RWPE1 (cell line): ENCODE data around the gene PAK6.
A peak's percentile ranks its signal among the peaks of the same experiment; 100 is the strongest.

Experiments used
- CTCF ChIA-PET: fragments of 350-600 bp; sonication (Branson Sonifier 250); formaldehyde crosslinking; extraction: SDS; loops from one replicate; lab custom pipeline; 2021; lab: Yijun Ruan, JAX
- POLR2A ChIA-PET: fragments of 400-600 bp; formaldehyde crosslinking; extraction: SDS; loops from one replicate; lab custom pipeline; 2020; ENCODE audit warnings: antibody characterized with exemption; ENCODE audit not compliant: low non-redundant PET; lab: Yijun Ruan, JAX
- DNase-seq: peaks from one replicate; pipeline ENCODE4 v3.0.0; 2012; ENCODE audit warnings: low spot score
- H3K27ac ChIP-seq: fragments of 450-650 bp; 2 replicates; pipeline ENCODE4 v1.5.1; 2017
- TF ChIP-seq, protein P1 (sequence below): fragments of 450-650 bp; conservative IDR thresholded peaks from 2 replicates; pipeline ENCODE4 v1.5.1; 2017; ENCODE audit warnings: low read depth, mild to moderate bottlenecking

Gene PAK6

DNA sequence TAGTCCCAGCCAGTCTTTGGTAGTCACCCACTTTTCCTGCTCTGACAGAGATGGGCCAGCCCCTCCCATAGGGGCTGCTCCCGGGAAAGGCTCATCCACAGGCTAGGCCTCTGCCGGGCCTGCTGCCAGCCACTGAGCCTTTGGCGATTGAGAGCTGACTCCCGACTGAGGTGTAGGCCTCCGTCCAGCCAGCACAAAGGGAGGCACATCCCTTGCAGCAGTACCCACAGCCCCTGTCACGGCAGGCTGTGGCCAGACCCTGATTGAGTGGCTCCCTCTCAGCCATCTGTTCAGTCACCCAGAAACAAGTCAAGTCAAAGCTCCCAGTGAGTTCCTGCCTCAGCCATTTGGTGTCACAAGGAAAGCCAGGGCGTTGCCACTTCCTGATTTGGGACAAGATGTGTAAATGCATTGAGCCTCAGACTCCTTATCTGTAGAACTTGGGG lies 6.2 kb upstream of the PAK6 start:
- ChIA-PET POLR2A (interaction anchor here (1.0 kb wide), 1 partner anchor 8 kb away, joined by 3 read pairs; no protein-coding TSS in a partner anchor), CTCF (interaction anchor here (1.9 to 6.0 kb wide), 2 partner anchors 15 to 41 kb away, joined by 5 to 44 read pairs; no protein-coding TSS in a partner anchor)
- H3K27ac ChIP-seq, result peak overlapping the region; percentile 86
- TF ChIP-seq, protein P1, sequence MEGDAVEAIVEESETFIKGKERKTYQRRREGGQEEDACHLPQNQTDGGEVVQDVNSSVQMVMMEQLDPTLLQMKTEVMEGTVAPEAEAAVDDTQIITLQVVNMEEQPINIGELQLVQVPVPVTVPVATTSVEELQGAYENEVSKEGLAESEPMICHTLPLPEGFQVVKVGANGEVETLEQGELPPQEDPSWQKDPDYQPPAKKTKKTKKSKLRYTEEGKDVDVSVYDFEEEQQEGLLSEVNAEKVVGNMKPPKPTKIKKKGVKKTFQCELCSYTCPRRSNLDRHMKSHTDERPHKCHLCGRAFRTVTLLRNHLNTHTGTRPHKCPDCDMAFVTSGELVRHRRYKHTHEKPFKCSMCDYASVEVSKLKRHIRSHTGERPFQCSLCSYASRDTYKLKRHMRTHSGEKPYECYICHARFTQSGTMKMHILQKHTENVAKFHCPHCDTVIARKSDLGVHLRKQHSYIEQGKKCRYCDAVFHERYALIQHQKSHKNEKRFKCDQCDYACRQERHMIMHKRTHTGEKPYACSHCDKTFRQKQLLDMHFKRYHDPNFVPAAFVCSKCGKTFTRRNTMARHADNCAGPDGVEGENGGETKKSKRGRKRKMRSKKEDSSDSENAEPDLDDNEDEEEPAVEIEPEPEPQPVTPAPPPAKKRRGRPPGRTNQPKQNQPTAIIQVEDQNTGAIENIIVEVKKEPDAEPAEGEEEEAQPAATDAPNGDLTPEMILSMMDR, result no peak
- peak; percentile 42 for DNase-seq

DNA sequence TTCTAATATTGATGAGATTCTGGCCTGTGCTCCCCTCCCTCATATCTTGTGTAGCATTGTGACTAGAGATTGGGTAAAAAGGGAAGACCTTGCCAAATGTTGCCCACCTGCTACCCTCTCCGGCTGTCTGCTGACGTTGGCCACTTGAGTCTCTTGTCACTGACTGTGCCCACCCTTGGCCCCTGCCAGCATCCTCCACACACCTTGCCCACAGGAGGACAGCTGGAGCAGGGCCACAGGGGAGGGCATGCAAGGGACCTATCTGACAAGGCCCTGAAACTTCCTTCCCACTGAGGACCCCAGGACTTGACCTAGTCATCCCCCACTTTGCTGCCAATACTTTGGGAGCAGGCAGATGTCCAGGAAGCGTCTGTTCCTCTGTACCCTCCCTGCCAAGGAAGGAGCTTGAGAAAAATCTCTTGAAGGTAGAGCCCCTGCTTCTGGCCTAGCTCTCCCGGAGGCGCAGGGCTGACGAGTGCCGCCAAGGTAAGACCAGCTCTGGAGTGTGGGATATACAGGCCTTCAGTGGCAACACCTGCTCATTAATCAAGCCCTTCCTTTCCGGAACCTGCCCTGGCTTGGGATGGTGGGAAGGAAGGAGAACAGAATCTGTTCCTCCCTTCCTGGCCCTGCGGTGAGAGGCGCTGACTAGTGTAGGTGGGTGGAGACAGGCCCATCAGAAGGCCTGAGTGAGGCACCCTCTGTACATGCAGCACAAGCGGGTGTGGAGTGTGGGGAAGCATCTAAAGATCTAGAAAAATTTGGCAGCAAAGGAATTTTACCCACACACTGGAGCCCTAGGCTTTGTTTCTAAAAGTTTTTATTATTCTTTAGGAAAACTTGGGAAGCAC lies 4.9 kb upstream of the PAK6 start:
- TF ChIP-seq, protein P1, result no peak
- peak; percentile 59 for DNase-seq
- ChIA-PET POLR2A (no interaction called here), CTCF (interaction anchor here (0.5 to 6.0 kb wide), 3 partner anchors 16 to 238 kb away, joined by 3 to 44 read pairs (median 5); no protein-coding TSS in a partner anchor)
- peak overlapping the region; percentile 86 for H3K27ac ChIP-seq

DNA sequence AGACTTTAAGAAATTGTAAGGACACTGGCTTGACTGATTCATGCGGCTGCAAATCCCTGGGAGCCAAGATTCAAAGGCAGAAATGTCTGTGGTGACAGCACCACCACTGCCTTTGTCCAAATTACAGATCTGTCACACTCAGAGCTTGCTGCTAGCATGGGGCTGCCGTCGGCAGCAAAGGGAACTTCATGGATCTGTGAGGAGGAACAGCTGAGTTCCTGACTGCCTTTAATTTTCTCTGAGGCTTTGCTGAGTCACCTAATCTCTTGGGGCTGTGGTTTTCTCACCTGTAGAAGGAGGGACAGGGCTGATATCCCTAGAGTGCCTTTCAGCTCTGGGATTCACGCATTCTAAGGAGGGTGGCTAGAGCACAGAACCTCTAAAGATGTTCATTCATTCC lies 4.1 kb upstream of the PAK6 start:
- POLR2A ChIA-PET, result no interaction called here
- TF ChIP-seq, protein P1, result no peak
- DNase-seq, result peak; percentile 56
- peak overlapping the region; percentile 86 for H3K27ac ChIP-seq
- CTCF ChIA-PET, result interaction anchor here (6.0 kb wide), 1 partner anchor 39 kb away, joined by 44 read pairs; no protein-coding TSS in a partner anchor

DNA sequence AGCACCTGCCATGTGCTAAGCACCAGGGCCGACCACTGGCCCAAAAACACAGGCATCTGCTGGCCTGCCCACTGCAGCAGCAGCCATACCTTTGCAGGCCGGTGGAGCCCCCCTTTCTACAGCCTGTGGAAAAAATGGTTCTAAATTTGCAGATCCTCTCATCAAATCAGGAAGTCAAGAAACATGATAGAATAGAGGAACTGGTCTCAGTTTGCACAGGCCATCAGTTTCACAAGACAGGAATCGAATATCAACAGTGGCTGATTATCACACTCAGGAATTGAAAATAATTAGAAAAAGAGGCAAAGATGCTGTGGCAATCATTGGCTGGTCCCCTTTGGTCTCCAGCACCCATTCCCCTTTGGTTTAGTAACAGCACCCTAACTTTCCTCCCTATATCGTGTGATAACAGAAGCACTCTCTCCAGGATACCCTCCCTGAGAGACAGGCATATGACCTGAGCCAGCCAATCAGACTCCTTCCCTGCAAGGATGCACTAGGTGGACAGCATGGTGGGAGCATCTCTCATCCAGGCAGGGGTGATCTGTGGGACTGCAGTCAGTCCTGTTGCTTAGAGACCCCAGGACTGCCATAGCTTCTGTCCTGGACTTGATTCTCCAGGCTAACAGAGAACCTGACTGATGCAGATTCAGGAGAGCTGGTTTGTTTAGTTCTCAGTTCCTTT lies 3.5 kb upstream of the PAK6 start:
- TF ChIP-seq, protein P1, result no peak
- DNase-seq, result no peak
- ChIA-PET CTCF (interaction anchor here (1.0 to 6.0 kb wide), 2 partner anchors 35 to 38 kb away, joined by 4 to 44 read pairs; no protein-coding TSS in a partner anchor), POLR2A (no interaction called here)
- peak overlapping the region; percentile 86 for H3K27ac ChIP-seq

DNA sequence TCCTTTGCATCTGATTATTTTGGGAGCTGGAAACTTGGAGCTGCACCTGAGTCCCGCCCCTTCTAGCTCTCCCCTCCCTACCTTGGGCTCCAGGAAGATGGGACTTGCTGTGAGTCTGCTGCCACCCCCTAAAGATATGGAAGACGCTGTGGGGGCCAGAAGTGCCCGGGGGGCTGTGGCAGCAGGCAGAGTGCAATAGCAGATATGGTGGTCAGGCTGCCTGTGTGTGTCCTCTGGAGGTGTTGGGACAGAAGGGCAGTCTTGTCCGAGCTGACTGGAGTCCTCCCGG lies 485 bp downstream of the PAK6 start:
- H3K27ac ChIP-seq, result peak overlapping the region; percentile 100
- DNase-seq, result no peak
- CTCF ChIA-PET, result interaction anchor here (0.6 to 5.8 kb wide), 6 partner anchors 16 to 400 kb away, joined by 3 to 50 read pairs (median 7); no protein-coding TSS in a partner anchor
- TF ChIP-seq, protein P1, result no peak
- POLR2A ChIA-PET, result no interaction called here
